ENCODE measurements around the gene FKBP15. TPM values are rescaled to one million over a fixed set of nuclear protein-coding genes. Genes with fewer than 3 reads are reported as not detected.
"Not testable (repeated sequence)": the region's sequence is repeated elsewhere in the genome, so short reads cannot be mapped to it uniquely, and the experiment has no call there.

The FKBP15 gene
- total RNA-seq, 2 donors from 2014 or later, result 24.7 to 26.0 TPM

DNA sequence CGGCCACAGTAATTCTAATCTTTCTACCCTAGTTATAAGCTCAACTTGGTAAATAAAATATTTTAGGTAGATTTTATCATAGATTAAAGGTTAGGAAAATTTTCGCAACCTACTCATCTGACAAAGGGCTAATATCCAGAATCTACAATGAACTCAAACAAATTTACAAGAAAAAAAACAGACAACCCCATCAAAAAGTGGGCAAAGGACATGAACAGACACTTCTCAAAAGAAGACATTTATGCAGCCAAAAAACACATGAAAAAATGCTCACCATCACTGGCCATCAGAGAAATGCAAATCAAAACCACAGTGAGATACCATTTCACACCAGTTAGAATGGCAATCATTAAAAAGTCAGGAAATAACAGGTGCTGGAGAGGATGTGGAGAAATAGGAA lies 28.6 kb upstream of the FKBP15 start:
- not testable (repeated sequence) for H3K36me3 Mint-ChIP-seq (ENCODE audit: insufficient read depth in 2 of 2); H3K27ac Mint-ChIP-seq; H3K4me1 Mint-ChIP-seq (ENCODE audit: low read depth); H3K9me3 Mint-ChIP-seq; H3K4me3 Mint-ChIP-seq; DNase-seq; H3K27me3 Mint-ChIP-seq (ENCODE audit: low read depth); ATAC-seq (replicated peaks in 1 of 2)

DNA sequence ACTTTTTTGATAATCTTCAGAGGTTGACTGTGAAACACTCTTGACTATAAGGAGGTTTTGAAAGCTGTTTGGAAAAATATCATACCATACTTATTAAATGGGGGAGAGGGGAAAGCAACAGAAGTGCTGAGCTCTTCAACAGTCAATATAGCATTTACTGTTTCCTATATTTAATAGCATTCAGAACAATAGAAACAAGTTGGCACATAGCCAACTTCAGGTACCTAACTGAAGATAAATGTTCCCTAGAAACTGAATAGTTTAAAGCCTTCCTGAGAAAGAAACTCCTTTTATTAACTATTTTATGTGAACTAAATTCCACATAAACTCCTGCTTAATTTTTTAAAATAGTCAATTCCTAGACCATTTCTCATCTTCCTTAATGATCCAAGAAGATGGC lies 26.6 kb upstream of the FKBP15 start:
- DNase-seq, result no peak
- Mint-ChIP-seq H3K36me3 (ENCODE audit: insufficient read depth in 2 of 2) (peaks cover 0 to 4% of the 10 kb centered on the region in 2 donors), H3K4me1 (ENCODE audit: low read depth) (no peaks in the 10 kb centered on the region), H3K9me3 (no peaks in the 10 kb centered on the region), H3K27me3 (ENCODE audit: low read depth) (no peaks in the 10 kb centered on the region), H3K27ac (no peak overlapping the region), H3K4me3 (no peak overlapping the region)
- ATAC-seq (replicated peaks in 1 of 2), result no peak

DNA sequence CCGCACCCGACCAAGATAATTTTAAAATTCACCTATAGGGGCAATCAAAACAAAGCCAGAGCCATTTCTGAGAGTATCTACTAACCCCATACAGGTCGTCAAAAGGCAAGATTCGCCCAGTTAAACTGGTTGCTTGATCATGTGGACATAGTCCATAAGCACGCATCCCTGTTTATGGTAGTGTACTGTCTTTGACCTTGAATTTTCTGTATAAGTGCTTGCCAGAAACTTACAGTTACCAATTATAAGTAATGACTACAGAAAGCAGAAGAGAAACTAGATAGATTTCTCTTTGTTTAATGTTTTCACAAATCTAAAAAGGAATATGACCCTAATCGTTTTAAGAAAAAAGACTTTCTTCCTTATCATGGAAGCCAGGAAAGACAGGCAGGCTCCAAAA lies 25.9 kb upstream of the FKBP15 start:
- Mint-ChIP-seq H3K9me3 (no peaks in the 10 kb centered on the region), H3K27me3 (ENCODE audit: low read depth) (no peaks in the 10 kb centered on the region), H3K36me3 (ENCODE audit: insufficient read depth in 2 of 2) (peaks cover 0 to 4% of the 10 kb centered on the region in 2 donors), H3K27ac (no peak overlapping the region), H3K4me1 (ENCODE audit: low read depth) (no peaks in the 10 kb centered on the region), H3K4me3 (no peak overlapping the region)
- DNase-seq (no peak), ATAC-seq (replicated peaks in 1 of 2) (no peak)

DNA sequence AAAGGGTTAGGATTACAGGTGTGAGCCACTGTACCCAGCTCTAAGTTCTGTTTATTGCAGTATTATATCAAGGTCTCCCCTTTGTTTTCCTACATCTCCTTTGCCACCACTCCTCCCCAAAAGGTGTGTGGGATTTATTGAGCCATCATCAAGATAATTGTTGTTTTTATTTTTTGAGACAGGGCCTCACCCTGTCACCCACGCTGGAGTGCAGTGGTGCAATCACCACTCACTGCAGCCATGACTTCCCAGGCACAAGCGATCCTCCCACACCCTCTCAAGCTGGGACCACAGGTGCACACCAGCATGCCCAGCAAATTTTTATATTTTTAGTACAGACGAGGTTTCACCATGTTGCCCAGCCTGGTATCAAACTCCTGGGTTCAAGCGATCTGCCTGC lies 24.8 kb upstream of the FKBP15 start:
- Mint-ChIP-seq H3K4me3 (no peak overlapping the region), H3K4me1 (ENCODE audit: low read depth) (no peaks in the 10 kb centered on the region), H3K27me3 (ENCODE audit: low read depth) (no peaks in the 10 kb centered on the region)

DNA sequence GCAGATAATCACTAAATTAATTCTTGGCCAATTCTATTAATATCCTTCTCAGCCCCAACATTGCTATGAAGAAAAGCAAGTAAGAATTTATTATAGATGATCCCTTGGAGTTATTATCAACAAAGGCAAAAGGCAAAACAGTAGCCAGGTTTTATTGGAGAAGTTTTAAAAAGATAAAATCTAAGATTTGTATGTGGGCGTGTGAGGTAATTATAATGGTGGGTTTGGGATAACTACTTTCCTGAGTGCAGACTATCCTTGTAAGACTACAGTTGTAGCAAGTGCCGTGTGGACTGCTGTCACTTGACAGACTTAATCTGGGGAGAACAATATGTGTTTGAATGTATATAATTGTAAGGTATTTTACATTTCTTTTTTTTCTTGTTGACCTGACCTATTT lies 23.5 kb upstream of the FKBP15 start:
- DNase-seq (no peak), ATAC-seq (replicated peaks in 1 of 2) (no peak)
- Mint-ChIP-seq H3K9me3 (no peaks in the 10 kb centered on the region), H3K4me3 (no peak overlapping the region), H3K36me3 (ENCODE audit: insufficient read depth in 2 of 2) (peaks cover 0 to 2% of the 10 kb centered on the region in 2 donors), H3K27me3 (ENCODE audit: low read depth) (no peaks in the 10 kb centered on the region), H3K27ac (no peak overlapping the region), H3K4me1 (ENCODE audit: low read depth) (no peaks in the 10 kb centered on the region)

More for the DNA sequence above, 24.8 kb upstream of the FKBP15 start:
- Mint-ChIP-seq H3K36me3 (ENCODE audit: insufficient read depth in 2 of 2) (peaks cover 0 to 4% of the 10 kb centered on the region in 2 donors), H3K9me3 (no peaks in the 10 kb centered on the region), H3K27ac (no peak overlapping the region)
- DNase-seq (no peak), ATAC-seq (replicated peaks in 1 of 2) (no peak)

DNA sequence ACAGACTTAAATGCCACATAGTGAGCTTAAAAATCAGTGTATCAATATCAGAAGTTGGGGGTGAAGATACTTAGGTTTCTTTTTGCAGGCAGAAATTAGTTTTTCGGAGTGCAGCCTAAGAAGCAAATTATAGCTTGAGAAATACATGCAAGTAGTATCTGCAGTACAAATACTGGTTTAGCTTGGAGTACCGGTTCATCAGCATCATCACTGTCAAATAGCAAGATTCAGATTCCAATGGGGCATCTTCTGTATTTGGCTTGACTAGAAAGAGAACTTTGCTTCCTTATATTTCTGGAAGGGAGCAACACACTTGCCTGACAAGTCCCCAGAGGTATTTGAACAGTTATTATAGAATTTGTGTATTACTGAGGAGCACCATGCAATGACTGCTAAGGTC lies 20.1 kb upstream of the FKBP15 start:
- H3K4me1 Mint-ChIP-seq (ENCODE audit: low read depth), result no peaks in the 10 kb centered on the region

DNA sequence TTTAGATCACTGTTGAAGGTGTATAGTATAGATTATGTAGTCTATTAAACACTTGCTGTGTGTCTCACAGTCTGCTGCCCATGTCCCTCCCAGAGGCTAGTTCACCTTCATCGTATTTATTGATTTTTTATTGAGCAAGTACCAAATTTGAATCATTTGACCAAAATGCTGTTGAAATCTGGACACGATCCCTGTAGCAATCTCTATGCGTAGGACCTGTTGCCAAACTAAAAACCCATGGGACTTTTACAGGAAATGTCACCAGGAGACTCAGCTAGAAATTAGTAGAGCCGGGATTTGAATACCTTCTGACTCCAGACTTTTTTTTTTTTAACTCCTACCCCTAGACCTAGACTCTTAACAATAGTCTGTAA lies 17.8 kb upstream of the FKBP15 start:
- H3K4me1 Mint-ChIP-seq (ENCODE audit: low read depth), result no peaks in the 10 kb centered on the region
- no peak overlapping the region for H3K4me3 Mint-ChIP-seq
- DNase-seq, result no peak
- H3K27me3 Mint-ChIP-seq (ENCODE audit: low read depth), result no peaks in the 10 kb centered on the region
- no peaks in the 10 kb centered on the region for H3K36me3 Mint-ChIP-seq (ENCODE audit: insufficient read depth in 2 of 2)
- no peaks in the 10 kb centered on the region for H3K9me3 Mint-ChIP-seq
- H3K27ac Mint-ChIP-seq, result no peak overlapping the region
- no peak for ATAC-seq (replicated peaks in 1 of 2)

More for the DNA sequence above, 20.1 kb upstream of the FKBP15 start:
- no peaks in the 10 kb centered on the region for H3K36me3 Mint-ChIP-seq (ENCODE audit: insufficient read depth in 2 of 2)
- H3K9me3 Mint-ChIP-seq, result no peaks in the 10 kb centered on the region
- ATAC-seq (replicated peaks in 1 of 2), result no peak
- H3K27me3 Mint-ChIP-seq (ENCODE audit: low read depth), result no peaks in the 10 kb centered on the region
- DNase-seq, result no peak
- no peak overlapping the region for H3K27ac Mint-ChIP-seq
- no peak overlapping the region for H3K4me3 Mint-ChIP-seq

DNA sequence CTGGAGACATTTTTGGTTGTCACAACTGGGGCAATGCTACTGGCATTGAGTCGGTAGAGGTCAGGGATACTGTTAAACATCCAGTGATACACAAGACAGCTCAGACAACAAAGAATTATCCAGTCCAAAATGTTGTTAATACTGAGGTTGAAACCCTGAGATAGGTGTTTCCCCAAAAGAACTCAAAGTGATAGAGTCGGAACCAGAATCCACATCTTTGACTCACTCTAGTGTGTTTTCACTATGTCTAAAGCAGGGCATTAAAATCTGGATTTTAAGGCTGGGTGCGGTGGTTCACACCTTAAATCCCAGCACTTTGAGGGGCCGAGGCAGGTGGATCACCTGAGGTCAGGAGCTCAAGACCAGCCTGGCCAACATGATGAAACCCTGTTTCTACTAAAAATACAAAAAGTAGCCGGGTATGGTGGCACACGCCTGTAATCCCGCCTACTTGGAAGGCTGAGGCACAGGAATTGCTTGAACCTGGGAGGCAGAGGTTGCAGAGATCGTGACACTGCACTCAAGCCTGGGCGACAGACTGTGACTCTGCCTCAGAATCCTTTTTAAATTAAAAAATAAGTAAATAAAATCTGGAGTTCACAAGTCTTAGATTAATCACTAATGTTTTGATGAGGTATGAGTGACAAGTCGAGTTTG lies 17.3 kb upstream of the FKBP15 start:
- Mint-ChIP-seq H3K27ac (no peak overlapping the region), H3K4me1 (ENCODE audit: low read depth) (peaks cover under 1% of the 10 kb centered on the region)
- peak in 1 of 2 donors; percentile 32 for ATAC-seq (replicated peaks in 1 of 2)

DNA sequence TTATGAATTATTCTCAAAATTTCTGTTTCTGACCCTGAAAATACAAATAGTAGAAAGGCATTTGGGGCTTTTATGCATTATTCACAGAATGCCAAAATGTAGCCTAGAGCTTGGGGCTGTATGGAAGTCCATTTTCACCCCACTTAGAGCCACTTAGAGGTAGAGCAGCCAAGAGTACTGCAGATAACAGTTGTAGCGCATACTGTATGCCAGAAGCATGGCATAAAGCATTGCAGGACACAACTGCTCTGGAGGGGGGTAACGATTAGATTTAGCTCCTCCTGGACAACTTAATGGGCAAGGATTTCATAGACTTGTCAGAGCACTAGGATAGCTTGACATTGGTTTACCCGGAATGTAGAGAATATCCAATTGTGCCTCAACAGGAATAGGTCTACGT lies 15.9 kb upstream of the FKBP15 start:
- ATAC-seq (replicated peaks in 1 of 2), result no peak
- H3K27ac Mint-ChIP-seq, result no peak overlapping the region
- H3K4me1 Mint-ChIP-seq (ENCODE audit: low read depth), result peaks cover 14% of the 10 kb centered on the region
- no peaks in the 10 kb centered on the region for H3K9me3 Mint-ChIP-seq
- no peaks in the 10 kb centered on the region for H3K27me3 Mint-ChIP-seq (ENCODE audit: low read depth)
- no peaks in the 10 kb centered on the region for H3K36me3 Mint-ChIP-seq (ENCODE audit: insufficient read depth in 2 of 2)
- no peak overlapping the region for H3K4me3 Mint-ChIP-seq
- DNase-seq, result no peak

More for the DNA sequence above, 17.3 kb upstream of the FKBP15 start:
- Mint-ChIP-seq H3K9me3 (no peaks in the 10 kb centered on the region), H3K4me3 (no peak overlapping the region), H3K27me3 (ENCODE audit: low read depth) (no peaks in the 10 kb centered on the region), H3K36me3 (ENCODE audit: insufficient read depth in 2 of 2) (no peaks in the 10 kb centered on the region)
- DNase-seq, result no peak

DNA sequence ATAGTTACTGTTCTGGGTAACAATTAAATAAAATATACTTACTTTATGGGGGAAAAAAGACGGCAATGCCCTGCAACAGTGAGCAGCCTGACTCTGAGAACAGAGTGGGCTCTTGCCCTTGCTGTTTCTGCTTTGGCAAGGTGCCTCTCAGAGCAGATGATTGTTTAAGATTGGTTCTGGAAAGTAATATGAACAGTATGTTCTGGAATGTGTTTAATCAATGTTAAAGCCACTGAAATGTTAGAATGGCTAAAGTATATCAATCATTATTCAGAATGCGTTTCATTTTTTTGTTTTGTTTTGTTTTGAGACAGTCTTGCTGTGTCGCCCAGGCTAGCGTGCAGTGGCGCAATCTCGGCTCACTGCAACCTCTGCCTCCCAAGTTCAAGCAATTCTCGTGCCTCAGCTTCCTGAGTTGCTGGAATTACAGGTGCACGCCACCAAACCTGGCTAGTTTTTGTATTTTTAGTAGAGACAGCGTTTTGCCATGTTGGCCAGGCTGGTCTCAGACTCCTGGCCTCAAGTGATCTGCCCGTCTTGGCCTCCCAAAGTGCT lies 14.7 kb upstream of the FKBP15 start:
- not testable (repeated sequence) for H3K36me3 Mint-ChIP-seq (ENCODE audit: insufficient read depth in 2 of 2); H3K27me3 Mint-ChIP-seq (ENCODE audit: low read depth); H3K27ac Mint-ChIP-seq; DNase-seq; H3K4me3 Mint-ChIP-seq; ATAC-seq (replicated peaks in 1 of 2); H3K9me3 Mint-ChIP-seq
- peaks cover 14% of the 10 kb centered on the region for H3K4me1 Mint-ChIP-seq (ENCODE audit: low read depth)

DNA sequence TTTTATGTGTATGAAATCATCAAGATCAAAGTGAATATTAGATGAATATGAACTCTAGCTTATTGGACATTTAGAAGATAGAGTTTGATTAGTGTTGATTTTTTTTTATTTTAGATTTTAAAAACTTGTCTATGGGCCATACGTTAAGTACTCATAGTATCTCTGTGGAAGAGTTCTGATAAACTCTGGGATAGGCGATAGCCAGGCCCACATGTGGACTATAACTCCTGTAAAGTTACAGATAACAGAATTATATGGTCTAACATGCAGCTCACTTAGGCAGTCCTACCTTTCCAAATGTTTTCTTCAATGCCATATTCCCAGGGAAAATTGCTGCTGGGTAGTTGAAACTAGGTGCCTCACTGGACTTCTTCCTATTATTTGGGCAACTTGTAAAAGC lies 10.6 kb upstream of the FKBP15 start:
- no peak for DNase-seq
- H3K4me1 Mint-ChIP-seq (ENCODE audit: low read depth), result peaks cover 19% of the 10 kb centered on the region
- H3K27ac Mint-ChIP-seq, result no peak overlapping the region
- no peak overlapping the region for H3K4me3 Mint-ChIP-seq
- no peaks in the 10 kb centered on the region for H3K9me3 Mint-ChIP-seq
- peaks cover 0 to 1% of the 10 kb centered on the region in 2 donors for H3K36me3 Mint-ChIP-seq (ENCODE audit: insufficient read depth in 2 of 2)
- no peak for ATAC-seq (replicated peaks in 1 of 2)
- H3K27me3 Mint-ChIP-seq (ENCODE audit: low read depth), result no peaks in the 10 kb centered on the region

DNA sequence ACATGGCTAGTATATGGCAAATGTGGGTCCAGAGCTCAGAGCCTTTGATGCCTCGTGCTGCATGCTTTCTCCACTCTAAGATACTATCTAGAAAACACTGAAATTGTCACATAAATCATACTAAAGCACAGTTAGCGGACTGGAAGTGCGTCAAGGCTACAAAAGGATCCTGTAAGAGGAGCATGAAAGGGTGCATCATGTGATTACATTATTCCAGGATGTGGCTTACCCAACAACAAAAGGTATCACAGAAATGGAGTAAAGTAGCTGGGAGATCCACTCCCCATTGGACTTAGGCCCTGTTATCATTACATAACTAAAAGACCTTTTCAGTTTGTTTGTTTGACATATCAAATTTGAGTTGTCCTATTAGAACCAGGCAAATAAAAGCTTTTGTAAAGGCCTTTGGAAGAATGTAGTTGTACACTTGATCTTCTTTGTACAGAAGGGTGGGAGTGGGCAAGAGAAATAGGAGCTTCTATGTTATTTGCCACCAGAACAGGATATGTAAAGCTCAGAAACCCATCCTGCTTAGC lies 7.1 kb upstream of the FKBP15 start:
- Mint-ChIP-seq H3K36me3 (ENCODE audit: insufficient read depth in 2 of 2) (peaks cover 0 to 1% of the 10 kb centered on the region in 2 donors), H3K4me3 (no peak overlapping the region), H3K9me3 (no peaks in the 10 kb centered on the region), H3K4me1 (ENCODE audit: low read depth) (peaks cover 17% of the 10 kb centered on the region), H3K27me3 (ENCODE audit: low read depth) (no peaks in the 10 kb centered on the region), H3K27ac (no peak overlapping the region)
- ATAC-seq (replicated peaks in 1 of 2) (no peak), DNase-seq (no peak)

DNA sequence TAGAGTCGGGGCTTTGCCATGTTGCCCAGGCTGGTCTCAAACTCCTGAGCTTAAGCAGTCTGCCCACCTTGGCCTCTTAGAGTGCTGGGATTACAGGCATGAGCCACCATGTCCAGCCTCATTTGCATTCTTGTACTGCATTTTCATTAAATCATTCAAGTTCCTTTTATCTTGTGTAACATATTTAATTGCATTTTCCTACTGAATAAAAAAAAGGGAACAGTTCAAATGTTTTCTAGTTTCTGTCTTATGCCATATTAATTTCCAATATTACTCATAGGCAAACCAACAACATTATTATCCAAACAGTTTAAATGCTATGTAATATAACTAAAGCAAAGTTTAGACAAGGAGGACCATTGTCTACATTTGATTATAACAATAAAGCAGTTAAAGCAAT lies 6.4 kb upstream of the FKBP15 start:
- DNase-seq, result no peak
- peaks cover 0 to 1% of the 10 kb centered on the region in 2 donors for H3K36me3 Mint-ChIP-seq (ENCODE audit: insufficient read depth in 2 of 2)
- peaks cover 17% of the 10 kb centered on the region for H3K4me1 Mint-ChIP-seq (ENCODE audit: low read depth)
- no peaks in the 10 kb centered on the region for H3K27me3 Mint-ChIP-seq (ENCODE audit: low read depth)
- no peaks in the 10 kb centered on the region for H3K9me3 Mint-ChIP-seq
- no peak overlapping the region for H3K27ac Mint-ChIP-seq
- no peak for ATAC-seq (replicated peaks in 1 of 2)
- H3K4me3 Mint-ChIP-seq, result no peak overlapping the region

DNA sequence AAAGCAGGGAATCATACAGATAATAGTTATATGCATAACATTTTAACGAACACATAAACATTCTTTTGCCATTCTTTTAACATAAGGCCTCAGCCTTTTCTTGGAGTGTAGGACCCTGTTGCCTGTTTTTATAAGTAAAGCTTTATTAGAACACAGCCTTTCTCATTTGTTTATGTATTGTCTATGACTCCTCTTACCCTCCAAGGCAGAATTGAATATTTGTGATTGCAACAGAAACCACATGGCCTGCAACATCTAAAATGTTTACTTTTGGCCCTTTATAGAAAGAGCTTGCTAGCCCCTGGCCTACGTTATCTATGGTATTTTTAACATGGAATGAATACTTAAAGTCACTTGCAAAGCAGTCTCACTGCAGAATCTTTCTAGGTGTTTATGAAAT lies 2.9 kb upstream of the FKBP15 start:
- no peak overlapping the region for H3K27ac Mint-ChIP-seq
- H3K4me1 Mint-ChIP-seq (ENCODE audit: low read depth), result peaks cover 39% of the 10 kb centered on the region
- no peaks in the 10 kb centered on the region for H3K9me3 Mint-ChIP-seq
- H3K36me3 Mint-ChIP-seq (ENCODE audit: insufficient read depth in 2 of 2), result peaks cover 0 to 10% of the 10 kb centered on the region in 2 donors
- H3K4me3 Mint-ChIP-seq, result no peak overlapping the region
- H3K27me3 Mint-ChIP-seq (ENCODE audit: low read depth), result no peaks in the 10 kb centered on the region
- DNase-seq (no peak), ATAC-seq (replicated peaks in 1 of 2) (no peak)

Data from activated T-cell treated with anti-CD3 and anti-CD28 coated beads, Interleukin-2, amount 50 U/mL, for 72 hours (primary cell).